Testis (tissue), 3 donors: ENCODE data around the gene NUMBL. TPM values are rescaled to one million over a fixed set of nuclear protein-coding genes. Genes with fewer than 3 reads are reported as not detected.

Source experiments
- DNase-seq: peaks from one replicate; pipeline ENCODE4 v3.0.0-alpha.2; 2019
- H3K27ac ChIP-seq, 2 donors: fragments of 200-600 bp; sonication (generic); one replicate each; pipeline ENCODE4 v1.5.1; 2019
- H3K27me3 ChIP-seq: fragments of 200-600 bp; sonication (generic); one replicate; pipeline ENCODE4 v1.5.1; 2019
- H3K36me3 ChIP-seq: fragments of 200-600 bp; sonication (generic); one replicate; pipeline ENCODE4 v1.5.1; 2017; ENCODE audit warnings: low read depth; ENCODE audit errors: missing control alignments
- H3K4me1 ChIP-seq: fragments of 200-600 bp; sonication (generic); one replicate; pipeline ENCODE4 v1.5.1; 2019
- H3K4me3 ChIP-seq, 2 donors: fragments of 200-600 bp; sonication (generic); one replicate each; pipeline ENCODE4 v1.5.1; 2017 to 2019
- H3K9me3 ChIP-seq: fragments of 200-600 bp; sonication (generic); one replicate; pipeline ENCODE4 v1.5.1; 2017
- POLR2A ChIP-seq: fragments of 450-650 bp; IDR thresholded peaks from one replicate; pipeline ENCODE4 v1.6.1; 2017; ENCODE audit warnings: antibody characterized with exemption, mild to moderate bottlenecking, moderate library complexity
- WGBS, 2 donors: methylation state at CpG; one replicate each; pipeline ENCODE4 v1.1.5; 2018; 5-methylcytosine and 5-hydroxymethylcytosine counted together
- intact Hi-C: fragments of 100-400 bp; cut with DNase I; formaldehyde crosslinking; loops from one replicate; pipeline ENCODE4 v1.15.1; 2023; ENCODE audit warnings: low total_unique reads
- polyA plus RNA-seq: library from polyadenylated mRNA; stranded (reverse); fragments of 350-450 nt; fragmentation: Illumina TruSeq; extraction: RNeasy Lipid Tissue Mini Kit (QIAGEN cat#74804); gene quantifications from one replicate; pipeline ENCODE4 v1.2.3, GENCODE V29; 2014; ENCODE audit warnings: low read depth, low replicate concordance; ENCODE audit not compliant: insufficient read depth
- total RNA-seq, 2 donors: library from RNA; depleted of rRNA; stranded (reverse); fragments of >200 nt; gene quantifications; one replicate each; pipeline ENCODE4 v1.2.3, GENCODE V29; 2016
- TF ChIP-seq, protein P1 (sequence below), 3 experiments: fragments of 450-650 bp in 2 of 3; fragments of 200-600 bp in 1 of 3; sonication (generic) in 1 of 3; IDR thresholded peaks; one replicate each; pipeline ENCODE4 v1.5.1; 2016 to 2019; ENCODE audit warnings: antibody characterized with exemption in 3 of 3, mild to moderate bottlenecking in 2 of 3, moderate library complexity in 1 of 3

The NUMBL gene
- total and polyA plus RNA-seq, 3 donors from 2014 or later, result 19.9 to 52.1 (median 42.7) TPM

DNA sequence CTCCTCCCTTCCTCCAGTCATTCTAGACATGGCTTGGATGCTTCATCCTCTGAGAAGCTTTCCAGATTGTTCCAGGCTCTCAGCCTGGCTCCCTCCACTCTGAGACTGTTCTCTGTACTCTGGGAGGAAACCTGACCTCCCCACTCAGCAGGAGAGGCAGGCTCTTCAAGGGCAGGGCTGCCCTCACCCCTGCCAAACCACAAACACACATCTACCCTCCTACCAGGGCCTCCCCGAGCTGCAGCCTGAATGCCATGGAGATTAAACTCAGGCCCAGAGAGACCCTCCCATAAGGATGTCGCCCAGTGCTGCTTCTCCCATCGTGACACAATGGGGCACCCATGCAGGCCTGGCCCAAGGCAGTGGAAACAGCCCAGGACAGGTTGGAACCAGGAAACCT is 16.2 kb downstream of the NUMBL start:
- Histone ChIP-seq H3K9me3 (no peaks in the 10 kb centered on the region), H3K36me3 (no peaks in the 10 kb centered on the region), H3K27me3 (no peaks in the 10 kb centered on the region), H3K27ac (no peak overlapping the region), H3K4me3 (no peak overlapping the region), H3K4me1 (no peaks in the 10 kb centered on the region)
- DNase-seq, result no peak
- 67 to 84% methylated on average over 3 of the region's 3 CpGs for WGBS, 2 donors
- intact Hi-C loops, result no loop called here
- no peak for TF ChIP-seq POLR2A
- TF ChIP-seq, protein P1, sequence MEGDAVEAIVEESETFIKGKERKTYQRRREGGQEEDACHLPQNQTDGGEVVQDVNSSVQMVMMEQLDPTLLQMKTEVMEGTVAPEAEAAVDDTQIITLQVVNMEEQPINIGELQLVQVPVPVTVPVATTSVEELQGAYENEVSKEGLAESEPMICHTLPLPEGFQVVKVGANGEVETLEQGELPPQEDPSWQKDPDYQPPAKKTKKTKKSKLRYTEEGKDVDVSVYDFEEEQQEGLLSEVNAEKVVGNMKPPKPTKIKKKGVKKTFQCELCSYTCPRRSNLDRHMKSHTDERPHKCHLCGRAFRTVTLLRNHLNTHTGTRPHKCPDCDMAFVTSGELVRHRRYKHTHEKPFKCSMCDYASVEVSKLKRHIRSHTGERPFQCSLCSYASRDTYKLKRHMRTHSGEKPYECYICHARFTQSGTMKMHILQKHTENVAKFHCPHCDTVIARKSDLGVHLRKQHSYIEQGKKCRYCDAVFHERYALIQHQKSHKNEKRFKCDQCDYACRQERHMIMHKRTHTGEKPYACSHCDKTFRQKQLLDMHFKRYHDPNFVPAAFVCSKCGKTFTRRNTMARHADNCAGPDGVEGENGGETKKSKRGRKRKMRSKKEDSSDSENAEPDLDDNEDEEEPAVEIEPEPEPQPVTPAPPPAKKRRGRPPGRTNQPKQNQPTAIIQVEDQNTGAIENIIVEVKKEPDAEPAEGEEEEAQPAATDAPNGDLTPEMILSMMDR (IDR thresholded peaks at IDR 0.05), result no peak

DNA sequence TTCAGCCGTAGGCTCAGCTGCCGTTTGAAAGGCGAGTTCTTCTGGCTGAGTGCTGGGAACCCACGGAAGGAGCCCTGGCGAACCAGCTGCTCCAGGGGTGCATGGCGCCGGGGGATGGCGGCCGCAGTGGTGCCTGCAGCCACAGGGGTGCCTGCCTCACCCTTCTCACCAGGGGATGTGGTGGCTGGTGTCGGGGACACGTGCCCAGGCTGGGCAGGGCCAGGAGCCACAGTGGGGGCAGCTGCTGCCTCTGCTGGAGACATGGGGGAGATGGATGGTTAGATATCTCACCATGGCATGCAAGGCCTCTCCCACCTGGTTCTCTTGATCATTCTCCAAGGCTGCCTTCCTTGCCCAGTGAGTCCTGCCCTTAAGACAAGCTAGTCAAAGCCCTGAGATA is 17.1 kb downstream of the NUMBL start:
- Histone ChIP-seq H3K36me3 (no peaks in the 10 kb centered on the region), H3K9me3 (no peaks in the 10 kb centered on the region), H3K27me3 (no peaks in the 10 kb centered on the region), H3K27ac (no peak overlapping the region), H3K4me3 (no peak overlapping the region), H3K4me1 (no peaks in the 10 kb centered on the region)
- DNase-seq, result no peak
- intact Hi-C loops, result no loop called here
- WGBS, 2 donors, result 96 to 98% methylated on average over 9 to 10 of the region's 11 CpGs
- no peak for TF ChIP-seq POLR2A
- TF ChIP-seq, protein P1 (IDR thresholded peaks at IDR 0.05), result no peak

DNA sequence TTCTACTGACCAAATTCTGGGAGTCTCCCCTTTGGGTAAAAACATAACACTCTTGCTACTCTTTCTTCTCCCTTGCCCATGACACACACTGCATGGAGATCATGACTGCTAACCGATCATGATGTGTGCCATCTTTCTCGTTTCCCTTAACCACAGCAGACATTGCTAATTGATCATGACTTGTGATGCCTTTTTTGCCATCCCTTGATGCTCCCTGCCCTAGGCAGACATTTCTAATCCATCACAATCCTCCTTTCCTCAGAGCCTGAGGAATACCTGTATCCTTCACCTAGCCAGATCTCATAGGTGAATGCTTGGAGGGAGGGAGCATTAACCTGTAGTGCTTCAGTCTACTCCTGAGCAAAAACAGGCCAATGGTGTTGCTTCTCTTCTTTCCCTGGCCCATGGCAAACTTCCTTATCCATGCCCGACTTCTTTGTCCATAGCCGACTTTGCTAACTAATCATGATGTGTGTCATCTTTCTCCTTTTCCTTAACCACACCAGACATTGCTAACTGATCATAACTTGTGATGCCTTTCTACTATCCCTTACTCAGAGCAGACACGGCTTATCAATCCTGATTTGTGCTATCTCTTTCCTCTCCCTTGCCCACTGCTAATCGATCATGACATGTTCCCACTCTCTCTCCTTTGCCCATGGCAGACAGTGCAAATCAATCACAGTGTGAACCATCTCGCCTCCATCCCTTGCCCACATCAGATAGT is 17.7 kb downstream of the NUMBL start:
- Histone ChIP-seq H3K4me3 (no peak overlapping the region), H3K4me1 (no peaks in the 10 kb centered on the region), H3K36me3 (no peaks in the 10 kb centered on the region), H3K27ac (no peak overlapping the region), H3K27me3 (no peaks in the 10 kb centered on the region), H3K9me3 (no peaks in the 10 kb centered on the region)
- DNase-seq, result no peak
- WGBS, 2 donors, result 94 to 96% methylated on average over 7 of the region's 7 CpGs
- intact Hi-C loops, result no loop called here
- TF ChIP-seq, protein P1 (IDR thresholded peaks at IDR 0.05), result no peak
- TF ChIP-seq POLR2A, result no peak

DNA sequence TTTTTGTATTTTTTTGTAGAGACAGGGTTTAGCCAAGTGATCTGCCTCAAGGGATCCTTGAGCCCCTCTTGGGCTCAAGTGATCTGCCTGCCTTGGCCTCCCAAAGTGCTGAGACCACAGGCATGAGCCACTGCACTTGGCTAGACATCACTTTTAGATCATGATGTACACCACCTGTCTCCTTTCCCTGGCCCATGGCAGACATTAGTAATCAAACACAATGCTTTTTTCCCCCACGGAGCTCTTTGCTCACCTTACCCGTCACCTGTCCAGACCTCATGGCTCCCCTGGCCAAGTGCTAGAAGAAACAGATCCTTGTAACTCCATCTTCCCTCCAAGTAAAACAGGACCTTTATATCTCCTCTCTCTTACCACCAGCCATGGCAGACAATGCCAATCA is 18.4 kb downstream of the NUMBL start:
- no peak for DNase-seq
- no peaks in the 10 kb centered on the region for H3K27me3 ChIP-seq
- no peaks in the 10 kb centered on the region for H3K4me1 ChIP-seq
- intact Hi-C loops, result no loop called here
- H3K36me3 ChIP-seq, result no peaks in the 10 kb centered on the region
- WGBS, 2 donors, result 80 to 86% methylated on average over 2 of the region's 2 CpGs
- H3K9me3 ChIP-seq, result no peaks in the 10 kb centered on the region
- H3K27ac ChIP-seq, result no peak overlapping the region
- TF ChIP-seq, protein P1 (IDR thresholded peaks at IDR 0.05), result no peak
- TF ChIP-seq POLR2A, result no peak
- H3K4me3 ChIP-seq, result no peak overlapping the region

DNA sequence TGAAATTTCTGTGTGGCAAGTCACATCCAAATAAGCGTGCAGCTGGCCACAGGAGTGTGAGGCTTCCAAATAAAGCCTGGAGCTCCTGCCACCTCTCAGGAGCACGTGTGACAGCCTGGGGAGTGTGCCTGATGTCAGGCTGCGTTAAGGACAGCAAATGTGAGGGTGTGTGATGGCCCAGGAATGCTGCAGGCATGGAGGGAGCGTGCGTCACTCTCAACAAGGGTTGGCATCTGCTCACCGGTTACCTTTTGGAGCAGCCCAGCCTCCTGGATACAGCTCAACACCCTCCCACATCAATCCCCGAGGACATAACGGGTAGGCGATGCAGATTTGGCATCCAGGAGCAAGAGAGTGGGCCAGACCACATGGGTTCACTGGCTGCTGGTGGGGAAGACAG is 19.0 kb downstream of the NUMBL start:
- WGBS, 2 donors, result 67 to 69% methylated on average over 9 of the region's 9 CpGs
- Histone ChIP-seq H3K27ac (no peak overlapping the region), H3K27me3 (no peaks in the 10 kb centered on the region), H3K4me1 (no peaks in the 10 kb centered on the region), H3K9me3 (no peaks in the 10 kb centered on the region), H3K4me3 (no peak overlapping the region), H3K36me3 (no peaks in the 10 kb centered on the region)
- intact Hi-C loops, result no loop called here
- DNase-seq, result no peak
- TF ChIP-seq, protein P1 (IDR thresholded peaks at IDR 0.05), result no peak
- no peak for TF ChIP-seq POLR2A
